Osteocyte (in vitro differentiated cells): ENCODE measurements around the gene METTL6. TPM values are rescaled to one million over a fixed set of nuclear protein-coding genes. Genes with fewer than 3 reads are reported as not detected.
"Not testable (repeated sequence)": the region's sequence is repeated elsewhere in the genome, so short reads cannot be mapped to it uniquely, and the experiment has no call there.

Source experiments
- DNase-seq: peaks from one replicate; pipeline ENCODE4 v3.0.0; 2021; ENCODE audit warnings: mixed read lengths; ENCODE audit not compliant: unreplicated experiment; ENCODE audit errors: extremely low spot score
- H3K27ac Mint-ChIP-seq: one replicate; pipeline ENCODE4 v1.8.0; 2021; ENCODE audit warnings: mild to moderate bottlenecking, mixed read lengths; ENCODE audit not compliant: unreplicated experiment
- H3K27me3 Mint-ChIP-seq: one replicate; pipeline ENCODE4 v1.8.0; 2021; ENCODE audit warnings: mixed read lengths; ENCODE audit not compliant: unreplicated experiment
- H3K36me3 Mint-ChIP-seq: one replicate; pipeline ENCODE4 v1.8.0; 2021; ENCODE audit warnings: mixed read lengths; ENCODE audit not compliant: unreplicated experiment
- H3K4me1 Mint-ChIP-seq: one replicate; pipeline ENCODE4 v1.8.0; 2021; ENCODE audit warnings: mixed read lengths; ENCODE audit not compliant: unreplicated experiment
- H3K4me3 Mint-ChIP-seq: one replicate; pipeline ENCODE4 v1.8.0; 2021; ENCODE audit warnings: mild to moderate bottlenecking, moderate library complexity, mixed read lengths; ENCODE audit not compliant: unreplicated experiment
- H3K9me3 Mint-ChIP-seq: one replicate; pipeline ENCODE4 v1.8.0; 2021; ENCODE audit warnings: mixed read lengths; ENCODE audit not compliant: unreplicated experiment
- CTCF ChIP-seq: fragments of 200-600 bp; sonication (generic); IDR thresholded peaks from 2 replicates; pipeline ENCODE4 v1.5.0; 2021; ENCODE audit warnings: antibody characterized with exemption, mild to moderate bottlenecking, moderate library complexity
- total RNA-seq: library from RNA; stranded (reverse); gene quantifications from 2 replicates; pipeline ENCODE4 v1.2.1, GENCODE V29; 2021

METTL6 gene
- total RNA-seq, 1 donor from 2014 or later: 20.5 TPM

GRCh38 chr3:15399970-15400369, 27.4 kb downstream of the METTL6 start:
- Mint-ChIP-seq H3K27ac (no peak overlapping the region), H3K9me3 (peaks cover 10% of the 10 kb centered on the region), H3K4me3 (no peak overlapping the region), H3K36me3 (peaks cover 2% of the 10 kb centered on the region), H3K27me3 (peaks cover 11% of the 10 kb centered on the region), H3K4me1 (no peaks in the 10 kb centered on the region)
- TF ChIP-seq CTCF: no peak
- DNase-seq: peak; percentile 73

- peaks cover 13% of the 10 kb centered on the region for H3K27me3 Mint-ChIP-seq
- not testable (repeated sequence) for H3K4me3 Mint-ChIP-seq, H3K4me1 Mint-ChIP-seq, H3K9me3 Mint-ChIP-seq, H3K27ac Mint-ChIP-seq, H3K36me3 Mint-ChIP-seq
- peak; percentile 15 for DNase-seq
Measured at GRCh38 chr3:15398731-15399133, 28.6 kb downstream of the METTL6 start.

GRCh38 chr3:15393252-15393651, 34.1 kb downstream of the METTL6 start:
- not testable (repeated sequence) for H3K36me3 Mint-ChIP-seq, H3K9me3 Mint-ChIP-seq, H3K4me3 Mint-ChIP-seq, H3K4me1 Mint-ChIP-seq, DNase-seq, H3K27ac Mint-ChIP-seq
- H3K27me3 Mint-ChIP-seq: peaks cover 13% of the 10 kb centered on the region

GRCh38 chr3:15391007-15391406, 36.3 kb downstream of the METTL6 start:
- Mint-ChIP-seq H3K27me3 (peaks cover 10% of the 10 kb centered on the region), H3K9me3 (peaks cover 2% of the 10 kb centered on the region), H3K4me1 (no peaks in the 10 kb centered on the region), H3K27ac (no peak overlapping the region), H3K4me3 (no peak overlapping the region), H3K36me3 (peaks cover 2% of the 10 kb centered on the region)
- no peak for DNase-seq
- TF ChIP-seq CTCF: no peak

GRCh38 chr3:15390460-15390859, 36.9 kb downstream of the METTL6 start:
- Mint-ChIP-seq H3K27me3 (peaks cover 7% of the 10 kb centered on the region), H3K4me3 (no peak overlapping the region), H3K36me3 (peaks cover 2% of the 10 kb centered on the region), H3K9me3 (no peaks in the 10 kb centered on the region), H3K27ac (no peak overlapping the region), H3K4me1 (no peaks in the 10 kb centered on the region)
- TF ChIP-seq CTCF: no peak
- no peak for DNase-seq

- H3K4me3 Mint-ChIP-seq, H3K36me3 Mint-ChIP-seq, H3K27me3 Mint-ChIP-seq, H3K9me3 Mint-ChIP-seq, H3K4me1 Mint-ChIP-seq, DNase-seq, H3K27ac Mint-ChIP-seq: not testable (repeated sequence)
Measured at GRCh38 chr3:15388335-15388734, 39.0 kb downstream of the METTL6 start.

- Mint-ChIP-seq H3K4me1 (peaks cover 5% of the 10 kb centered on the region), H3K27ac (no peak overlapping the region)
Measured at GRCh38 chr3:15387735-15388134, 39.6 kb downstream of the METTL6 start.

More at GRCh38 chr3:15387735-15388134, 39.6 kb downstream of the METTL6 start:
- no peaks in the 10 kb centered on the region for H3K36me3 Mint-ChIP-seq
- no peak overlapping the region for H3K4me3 Mint-ChIP-seq
- no peaks in the 10 kb centered on the region for H3K27me3 Mint-ChIP-seq
- H3K9me3 Mint-ChIP-seq: no peaks in the 10 kb centered on the region
- no peak for DNase-seq
- no peak for TF ChIP-seq CTCF
